GM23338 (cell line): ENCODE data around the gene RRAS. TPM values are rescaled to one million over a fixed set of nuclear protein-coding genes. Genes with fewer than 3 reads are reported as not detected.

Source experiments
- ATAC-seq: fragments of 200-7000 bp; cut with Tn5 transposase; 3 replicates; pipeline ENCODE4 v1.9.1; 2020
- DNase-seq: peaks from one replicate; pipeline ENCODE4 v3.0.0-alpha.2; 2015; ENCODE audit warnings: low spot score
- H2AFZ ChIP-seq: fragments of 200-600 bp; sonication (generic); 2 replicates; pipeline ENCODE4 v1.8.0; 2016; ENCODE audit warnings: antibody characterized with exemption, mild to moderate bottlenecking, moderate library complexity
- H3F3A ChIP-seq: fragments of 200-600 bp; sonication (generic); replicated peaks from 2 replicates; pipeline ENCODE4 v1.8.0; 2017; ENCODE audit warnings: antibody characterized with exemption, mixed run types, low read depth
- H3K27ac ChIP-seq: fragments of 200-600 bp; sonication (generic); 2 replicates; pipeline ENCODE4 v1.6.1; 2016; ENCODE audit warnings: low read depth
- H3K27me3 ChIP-seq: fragments of 200-600 bp; sonication (generic); 2 replicates; pipeline ENCODE4 v1.8.0; 2016; ENCODE audit warnings: mild to moderate bottlenecking, mixed run types, moderate library complexity; ENCODE audit not compliant: insufficient read depth
- H3K36me3 ChIP-seq: fragments of 200-600 bp; sonication (generic); 2 replicates; pipeline ENCODE4 v1.8.0; 2016; ENCODE audit warnings: mild to moderate bottlenecking; ENCODE audit not compliant: insufficient read depth
- H3K4me1 ChIP-seq: fragments of 200-600 bp; sonication (generic); 2 replicates; pipeline ENCODE4 v1.8.0; 2016; ENCODE audit warnings: mild to moderate bottlenecking, moderate library complexity; ENCODE audit not compliant: insufficient read depth
- H3K4me2 ChIP-seq: fragments of 200-600 bp; sonication (generic); 2 replicates; pipeline ENCODE4 v1.7.1; 2017; ENCODE audit warnings: mixed run types
- H3K4me3 ChIP-seq: fragments of 200-600 bp; sonication (generic); 2 replicates; pipeline ENCODE4 v1.6.1; 2016; ENCODE audit warnings: mixed run types
- H3K79me2 ChIP-seq: fragments of 200-600 bp; sonication (generic); replicated peaks from 2 replicates; pipeline ENCODE4 v1.8.0; 2017; ENCODE audit warnings: mild to moderate bottlenecking; ENCODE audit not compliant: insufficient read depth
- H3K9me2 ChIP-seq: fragments of 200-600 bp; sonication (generic); 2 replicates; pipeline ENCODE4 v1.8.0; 2017; ENCODE audit not compliant: insufficient read depth
- H4K20me1 ChIP-seq: fragments of 200-600 bp; sonication (generic); replicated peaks from 2 replicates; pipeline ENCODE4 v1.8.0; 2017; ENCODE audit warnings: mild to moderate bottlenecking; ENCODE audit not compliant: insufficient read depth
- H3K27ac Mint-ChIP-seq: 2 replicates; pipeline ENCODE4 v1.8.0; 2020; ENCODE audit warnings: inconsistent platforms, mild to moderate bottlenecking, moderate library complexity, mixed read lengths
- H3K27me3 Mint-ChIP-seq: 3 replicates; pipeline ENCODE4 v1.8.0; 2022; ENCODE audit warnings: low read depth, mild to moderate bottlenecking, moderate library complexity, mixed read lengths, inconsistent platforms; ENCODE audit not compliant: insufficient read depth, poor library complexity
- H3K36me3 Mint-ChIP-seq: 3 replicates; pipeline ENCODE4 v1.8.0; 2021; ENCODE audit warnings: low read depth, mild to moderate bottlenecking, inconsistent platforms, moderate library complexity, mixed read lengths
- H3K4me1 Mint-ChIP-seq: 3 replicates; pipeline ENCODE4 v1.8.0; 2020; ENCODE audit warnings: mild to moderate bottlenecking, inconsistent platforms, mixed read lengths
- H3K4me3 Mint-ChIP-seq: 3 replicates; pipeline ENCODE4 v1.8.0; 2021; ENCODE audit warnings: moderate library complexity, mild to moderate bottlenecking, inconsistent platforms, mixed read lengths
- H3K9me3 Mint-ChIP-seq: 3 replicates; pipeline ENCODE4 v1.8.0; 2020; ENCODE audit warnings: moderate library complexity, mild to moderate bottlenecking, inconsistent platforms, mixed read lengths
- CTCF ChIP-seq, 2 experiments: fragments of 200-600 bp in 1 of 2; sonication (generic) in 1 of 2; conservative IDR thresholded peaks; 2 replicates each; pipeline versions ENCODE4 v1.5.1 to v1.6.1; 2016 to 2017; ENCODE audit warnings: antibody characterized with exemption in 2 of 2, low read depth in 2 of 2, mild to moderate bottlenecking in 2 of 2, moderate library complexity in 1 of 2
- ETS1 ChIP-seq: IDR thresholded peaks from 2 replicates; pipeline ENCODE4 v1.6.1; 2016; ENCODE audit warnings: antibody characterized with exemption
- EZH2 ChIP-seq: fragments of 200-600 bp; sonication (generic); IDR thresholded peaks from one replicate; pipeline ENCODE4 v1.8.0; 2017; ENCODE audit warnings: antibody characterized with exemption, mild to moderate bottlenecking, low read depth; ENCODE audit not compliant: unreplicated experiment
- JUNB ChIP-seq: IDR thresholded peaks from one replicate; pipeline ENCODE4 v1.6.1; 2016; ENCODE audit warnings: antibody characterized with exemption; ENCODE audit not compliant: unreplicated experiment
- POLR2AphosphoS5 ChIP-seq: IDR thresholded peaks from 2 replicates; pipeline ENCODE4 v1.6.1; 2016; ENCODE audit warnings: antibody characterized with exemption, low read depth
- REST ChIP-seq: IDR thresholded peaks from one replicate; pipeline ENCODE4 v1.6.1; 2018; ENCODE audit warnings: antibody characterized with exemption; ENCODE audit not compliant: unreplicated experiment
- STAT1 ChIP-seq: IDR thresholded peaks from one replicate; pipeline ENCODE4 v1.6.1; 2016; ENCODE audit warnings: antibody characterized with exemption; ENCODE audit not compliant: unreplicated experiment
- polyA plus RNA-seq: library from polyadenylated mRNA; unstranded; fragments of >200 nt; fragmentation: Nextera tagmentation; extraction: Ambion mirVana; gene quantifications from 2 replicates; pipeline ENCODE4 v1.2.1, GENCODE V29; 2016
- total RNA-seq: library from RNA; depleted of rRNA; stranded (reverse); fragments of >200 nt; shearing (Covaris generic); gene quantifications from 2 replicates; pipeline ENCODE4 v1.2.3, GENCODE V29; 2014

The RRAS gene
- total and polyA plus RNA-seq, 2 experiments from 2014 or later, result 9.3 to 30.0 TPM

- TF ChIP-seq REST (no peak), ETS1 (0 out of 2 replicates have a peak, but pooled peaks have one; percentile 40), JUNB (no peak), POLR2AphosphoS5 (peak; percentile 67), CTCF (conservative IDR thresholded peaks at IDR 0.05; ENCODE audit: low read depth in 2 of 2) (no peak), STAT1 (no peak)
These were observed 25.6 kb upstream of the RRAS start, which contains the start of the genes BCL2L12 and IRF3 (continued) for GRCh38 chr19:49665351-49666119.

- Histone ChIP-seq H3K27ac (peak overlapping the region; percentile 96), H3K4me2 (peak overlapping the region; percentile 99), H3K27me3 (no peaks in the 10 kb centered on the region), H3K4me1 (peaks cover 9% of the 10 kb centered on the region), H4K20me1 (peaks cover 28% of the 10 kb centered on the region), H2AFZ (peak overlapping the region; percentile 53; the same call in 1 of the 2 replicates), H3F3A (peaks cover 31% of the 10 kb centered on the region), H3K79me2 (peaks cover 36% of the 10 kb centered on the region), H3K4me3 (peak overlapping the region; percentile 70), H3K36me3 (peaks cover 24% of the 10 kb centered on the region), H3K9me2 (no peaks in the 10 kb centered on the region)
- Mint-ChIP-seq H3K27ac (peak overlapping the region; percentile 95), H3K27me3 (peaks cover 24% of the 10 kb centered on the region), H3K9me3 (peaks cover 8% of the 10 kb centered on the region), H3K4me3 (peak overlapping the region; percentile 98), H3K36me3 (peaks cover 54% of the 10 kb centered on the region), H3K4me1 (peaks cover 17% of the 10 kb centered on the region)
- peak; percentile 7 for ATAC-seq
- no peak for DNase-seq
- no peak for TF ChIP-seq JUNB
- TF ChIP-seq POLR2AphosphoS5, result no peak
- TF ChIP-seq REST, result no peak
- no peak for TF ChIP-seq EZH2
- no peak for TF ChIP-seq CTCF (conservative IDR thresholded peaks at IDR 0.05; ENCODE audit: low read depth in 2 of 2)
These were observed 25.1 kb upstream of the RRAS start for GRCh38 chr19:49665036-49665350.
